Sigmoid colon (tissue), 4 donors: ENCODE measurements around the gene EPAS1.

Source experiments
- CTCF ChIP-seq, 4 experiments: fragments of 450-650 bp in 3 of 4; fragments of 200-600 bp in 1 of 4; IDR thresholded peaks; one replicate each; pipeline ENCODE4 v1.5.1; 2016 to 2019; ENCODE audit warnings: antibody characterized with exemption in 4 of 4, mild to moderate bottlenecking in 3 of 4, moderate library complexity in 2 of 4
- EP300 ChIP-seq, 4 donors: sonication (generic); formaldehyde crosslinking; IDR thresholded peaks; one replicate each; pipeline ENCODE4 v1.6.1; 2017; ENCODE audit warnings: antibody characterized with exemption in 4 of 4
- POLR2A ChIP-seq, 2 donors: fragments of 450-650 bp; IDR thresholded peaks; one replicate each; pipeline ENCODE4 v1.6.1; 2016; ENCODE audit warnings: antibody characterized with exemption in 2 of 2, mild to moderate bottlenecking in 2 of 2, moderate library complexity in 2 of 2
- POLR2AphosphoS5 ChIP-seq, 4 donors: sonication (generic); formaldehyde crosslinking; IDR thresholded peaks; one replicate each; pipeline ENCODE4 v1.6.1; 2017; ENCODE audit warnings: antibody characterized with exemption in 4 of 4

GRCh38 chr2:46303822-46304221, 6.6 kb downstream of the EPAS1 start:
- TF ChIP-seq POLR2A (IDR thresholded peaks at IDR 0.05) (no peak), CTCF (IDR thresholded peaks at IDR 0.05) (no peak), POLR2AphosphoS5 (IDR thresholded peaks at IDR 0.05) (no peak), EP300 (IDR thresholded peaks at IDR 0.05) (no peak)
